ENCODE results near the gene DDX49. TPM values are rescaled to one million over a fixed set of nuclear protein-coding genes. Genes with fewer than 3 reads are reported as not detected.

DDX49 gene
- total and polyA plus RNA-seq, 5 experiments from 2014 or later = 21.7 to 46.4 (median 37.5) TPM

- Mint-ChIP-seq H3K4me3 (no peak overlapping the region), H3K4me1 (no peaks in the 10 kb centered on the region), H3K9me3 (no peaks in the 10 kb centered on the region), H3K27ac (no peak overlapping the region), H3K36me3 (no peaks in the 10 kb centered on the region), H3K27me3 (peaks cover 0 to 19% (median 1%) of the 10 kb centered on the region in 5 donors)
- POLR2A ChIA-PET = no interaction called here
- DNase-seq (no peak), ATAC-seq (no peak)
Observed at GRCh38 chr19:18975869-18976268, 56.4 kb downstream of the DDX49 start.

Other genes starting within 250 kb of the DDX49 start
- 10 to 100 TPM; 24.2 to 25.7 TPM for gene CRTC1, start 236.0 kb upstream of the DDX49 start, total RNA-seq
- gene CRTC1, start 236.0 kb upstream of the DDX49 start, polyA plus RNA-seq = 1 to 10 TPM; 1.2 to 2.0 (median 1.9) TPM
- not detected for gene COMP, start 128.4 kb upstream of the DDX49 start, total RNA-seq
- not detected for gene COMP, start 128.4 kb upstream of the DDX49 start, polyA plus RNA-seq
- 100 to 1,000 TPM; 109 to 112 TPM for gene UPF1, start 87.8 kb upstream of the DDX49 start, total RNA-seq
- gene UPF1, start 87.8 kb upstream of the DDX49 start, polyA plus RNA-seq = 10 to 100 TPM in 1 of 3 donors, 1 to 10 TPM in 2; 7.5 to 28.4 (median 9.5) TPM
- gene CERS1, start 23.6 kb upstream of the DDX49 start, total RNA-seq = not detected
- not detected for gene CERS1, start 23.6 kb upstream of the DDX49 start, polyA plus RNA-seq
- gene COPE, start 328 bp upstream of the DDX49 start, total RNA-seq = 100 to 1,000 TPM; 145 to 149 TPM
- 100 to 1,000 TPM; 224 to 259 (median 235) TPM for gene COPE, start 328 bp upstream of the DDX49 start, polyA plus RNA-seq
- under 1 TPM in 1 of 2 experiments, not detected in 1; 0.55 TPM for gene HOMER3, start 21.5 kb downstream of the DDX49 start, total RNA-seq
- gene HOMER3, start 21.5 kb downstream of the DDX49 start, polyA plus RNA-seq = not detected
- gene SUGP2, start 113.8 kb downstream of the DDX49 start, total RNA-seq = 100 to 1,000 TPM; 128 to 136 TPM
- gene SUGP2, start 113.8 kb downstream of the DDX49 start, polyA plus RNA-seq = 1 to 10 TPM; 7.4 to 8.2 (median 7.5) TPM
- gene ARMC6, start 113.9 kb downstream of the DDX49 start, total RNA-seq = 10 to 100 TPM; 18.1 to 18.4 TPM
- gene ARMC6, start 113.9 kb downstream of the DDX49 start, polyA plus RNA-seq = 10 to 100 TPM; 29.5 to 42.4 (median 38.2) TPM
- gene SLC25A42, start 144.3 kb downstream of the DDX49 start, total RNA-seq = 10 to 100 TPM; 32.0 to 33.6 TPM
- gene SLC25A42, start 144.3 kb downstream of the DDX49 start, polyA plus RNA-seq = 10 to 100 TPM in 1 of 3 donors, 1 to 10 TPM in 2; 6.2 to 14.5 (median 8.4) TPM
- gene TMEM161A, start 218.8 kb downstream of the DDX49 start, total RNA-seq = 10 to 100 TPM; 28.3 to 31.3 TPM
- gene TMEM161A, start 218.8 kb downstream of the DDX49 start, polyA plus RNA-seq = 10 to 100 TPM; 20.1 to 21.8 (median 21.1) TPM

All from naive thymus-derived CD8-positive, alpha-beta T cell (primary cell).